ENCODE results near the gene ENO2.

DNA sequence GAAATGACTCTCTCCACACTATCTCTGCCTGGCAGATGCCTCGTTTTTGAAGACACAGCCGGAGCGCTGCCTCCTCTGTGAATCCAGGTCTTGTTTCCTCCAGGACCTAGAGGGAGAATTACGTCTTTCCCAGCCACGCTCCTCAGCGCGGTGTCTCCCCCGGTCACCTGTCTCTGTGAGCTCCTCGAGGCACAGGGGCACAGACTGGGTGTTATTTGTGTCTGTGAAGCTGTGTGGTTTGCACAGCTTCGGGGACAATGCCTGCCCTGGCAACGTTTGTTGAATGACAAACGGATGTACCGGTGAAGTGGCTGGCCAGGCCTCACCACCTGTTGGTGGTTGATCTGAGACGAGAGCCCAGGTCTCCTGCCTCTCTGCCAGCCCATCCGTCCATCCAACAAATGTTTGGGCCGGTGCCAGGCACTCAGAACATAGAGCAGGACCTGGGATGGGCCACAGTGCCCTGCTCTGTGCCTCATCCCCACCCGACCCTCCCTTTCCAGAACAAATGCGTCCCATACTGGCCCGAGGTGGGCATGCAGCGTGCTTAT, 42.8 kb downstream of the ENO2 start:
- TF ChIP-seq EZH2 (optimal IDR thresholded peaks at IDR 0.05; ENCODE audit: low read depth, low read length), result no peak
- TF ChIP-seq, protein P1, sequence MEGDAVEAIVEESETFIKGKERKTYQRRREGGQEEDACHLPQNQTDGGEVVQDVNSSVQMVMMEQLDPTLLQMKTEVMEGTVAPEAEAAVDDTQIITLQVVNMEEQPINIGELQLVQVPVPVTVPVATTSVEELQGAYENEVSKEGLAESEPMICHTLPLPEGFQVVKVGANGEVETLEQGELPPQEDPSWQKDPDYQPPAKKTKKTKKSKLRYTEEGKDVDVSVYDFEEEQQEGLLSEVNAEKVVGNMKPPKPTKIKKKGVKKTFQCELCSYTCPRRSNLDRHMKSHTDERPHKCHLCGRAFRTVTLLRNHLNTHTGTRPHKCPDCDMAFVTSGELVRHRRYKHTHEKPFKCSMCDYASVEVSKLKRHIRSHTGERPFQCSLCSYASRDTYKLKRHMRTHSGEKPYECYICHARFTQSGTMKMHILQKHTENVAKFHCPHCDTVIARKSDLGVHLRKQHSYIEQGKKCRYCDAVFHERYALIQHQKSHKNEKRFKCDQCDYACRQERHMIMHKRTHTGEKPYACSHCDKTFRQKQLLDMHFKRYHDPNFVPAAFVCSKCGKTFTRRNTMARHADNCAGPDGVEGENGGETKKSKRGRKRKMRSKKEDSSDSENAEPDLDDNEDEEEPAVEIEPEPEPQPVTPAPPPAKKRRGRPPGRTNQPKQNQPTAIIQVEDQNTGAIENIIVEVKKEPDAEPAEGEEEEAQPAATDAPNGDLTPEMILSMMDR (IDR thresholded peaks at IDR 0.05; ENCODE audit: low read length), result no peak
- TF ChIP-seq EZH2phosphoT487 (IDR thresholded peaks at IDR 0.05; ENCODE audit: low read length), result no peak

All from MM.1S (cell line).